Activated naive CD8-positive, alpha-beta T cell treated with anti-CD3 and anti-CD28 coated beads for 36 hours (primary cell): ENCODE data around the gene RALA. TPM values are rescaled to one million over a fixed set of nuclear protein-coding genes. Genes with fewer than 3 reads are reported as not detected.

Experiments used
- DNase-seq: peaks from one replicate; pipeline ENCODE4 v3.0.0; 2021
- H3K27ac Mint-ChIP-seq: one replicate; pipeline ENCODE4 v1.8.0; 2022; ENCODE audit warnings: mild to moderate bottlenecking, moderate library complexity, mixed read lengths
- H3K27me3 Mint-ChIP-seq: one replicate; pipeline ENCODE4 v1.8.0; 2022; ENCODE audit warnings: mild to moderate bottlenecking, mixed read lengths
- H3K36me3 Mint-ChIP-seq: one replicate; pipeline ENCODE4 v1.8.0; 2021; ENCODE audit warnings: mild to moderate bottlenecking, mixed read lengths
- H3K4me1 Mint-ChIP-seq: one replicate; pipeline ENCODE4 v1.8.0; 2021; ENCODE audit warnings: mixed read lengths
- H3K4me3 Mint-ChIP-seq: one replicate; pipeline ENCODE4 v1.8.0; 2022; ENCODE audit warnings: mild to moderate bottlenecking, moderate library complexity, mixed read lengths
- H3K9me3 Mint-ChIP-seq: one replicate; pipeline ENCODE4 v1.8.0; 2022; ENCODE audit warnings: mixed read lengths
- total RNA-seq, 2 experiments: library from RNA; stranded (reverse); gene quantifications; one replicate each; pipeline ENCODE4 v1.2.3, GENCODE V29; 2021

The RALA gene
- 10 to 100 TPM; 38.0 to 40.6 TPM for total RNA-seq

GRCh38 chr7:39623047-39623731, at the start of gene RALA:
TSS of gene RALA (plus strand) at chr7:39623572. CDS start at chr7:39686668, 63,096 bp downstream.
- peak within 1 kb of the TSS; percentile 97 for H3K4me3 Mint-ChIP-seq
- H3K27me3 Mint-ChIP-seq = no peaks in the 10 kb centered on the region
- H3K9me3 Mint-ChIP-seq = no peaks in the 10 kb centered on the region
- H3K36me3 Mint-ChIP-seq = peaks cover 14% of the 10 kb centered on the region
- H3K4me1 Mint-ChIP-seq = peaks cover 44% of the 10 kb centered on the region
- peak within 1 kb of the TSS; percentile 90 for H3K27ac Mint-ChIP-seq
- DNase-seq = peak; percentile 92

- peaks cover 6% of the 10 kb centered on the region for H3K36me3 Mint-ChIP-seq
- H3K27me3 Mint-ChIP-seq = no peaks in the 10 kb centered on the region
Measured at GRCh38 chr7:39574673-39575349, 48.6 kb upstream of the RALA start.

GRCh38 chr7:39577229-39577874, 46.0 kb upstream of the RALA start:
- H3K27me3 Mint-ChIP-seq = no peaks in the 10 kb centered on the region
- no peaks in the 10 kb centered on the region for H3K36me3 Mint-ChIP-seq
- no peaks in the 10 kb centered on the region for H3K9me3 Mint-ChIP-seq
- peaks cover 9% of the 10 kb centered on the region for H3K4me1 Mint-ChIP-seq
- no peak overlapping the region for H3K27ac Mint-ChIP-seq
- no peak overlapping the region for H3K4me3 Mint-ChIP-seq
- DNase-seq = no peak

More at GRCh38 chr7:39574673-39575349, 48.6 kb upstream of the RALA start:
- Mint-ChIP-seq H3K4me1 (peaks cover 3% of the 10 kb centered on the region), H3K4me3 (no peak overlapping the region), H3K9me3 (no peaks in the 10 kb centered on the region), H3K27ac (no peak overlapping the region)
- no peak for DNase-seq

- Mint-ChIP-seq H3K9me3 (no peaks in the 10 kb centered on the region), H3K4me3 (no peak overlapping the region), H3K27me3 (no peaks in the 10 kb centered on the region), H3K27ac (peak overlapping the region; percentile 76), H3K36me3 (no peaks in the 10 kb centered on the region), H3K4me1 (peaks cover 22% of the 10 kb centered on the region)
- DNase-seq = peak; percentile 72
Measured at GRCh38 chr7:39580149-39580874, 43.1 kb upstream of the RALA start.

GRCh38 chr7:39582536-39582935, 40.8 kb upstream of the RALA start:
- no peaks in the 10 kb centered on the region for H3K36me3 Mint-ChIP-seq
- no peaks in the 10 kb centered on the region for H3K9me3 Mint-ChIP-seq
- no peak overlapping the region for H3K4me3 Mint-ChIP-seq
- no peak overlapping the region for H3K27ac Mint-ChIP-seq
- peaks cover 28% of the 10 kb centered on the region for H3K4me1 Mint-ChIP-seq
- no peak for DNase-seq
- H3K27me3 Mint-ChIP-seq = no peaks in the 10 kb centered on the region

GRCh38 chr7:39583539-39583938, 39.8 kb upstream of the RALA start:
- Mint-ChIP-seq H3K27ac (no peak overlapping the region), H3K27me3 (no peaks in the 10 kb centered on the region), H3K4me3 (no peak overlapping the region), H3K4me1 (peaks cover 34% of the 10 kb centered on the region), H3K36me3 (no peaks in the 10 kb centered on the region), H3K9me3 (no peaks in the 10 kb centered on the region)
- DNase-seq = no peak

GRCh38 chr7:39587393-39587792, 36.0 kb upstream of the RALA start:
- no peak overlapping the region for H3K4me3 Mint-ChIP-seq
- DNase-seq = no peak
- H3K4me1 Mint-ChIP-seq = peaks cover 52% of the 10 kb centered on the region
- no peaks in the 10 kb centered on the region for H3K27me3 Mint-ChIP-seq
- no peaks in the 10 kb centered on the region for H3K9me3 Mint-ChIP-seq
- no peaks in the 10 kb centered on the region for H3K36me3 Mint-ChIP-seq
- H3K27ac Mint-ChIP-seq = no peak overlapping the region

- no peak for DNase-seq
- Mint-ChIP-seq H3K9me3 (no peaks in the 10 kb centered on the region), H3K27me3 (no peaks in the 10 kb centered on the region), H3K4me3 (no peak overlapping the region), H3K36me3 (no peaks in the 10 kb centered on the region), H3K27ac (no peak overlapping the region), H3K4me1 (peaks cover 49% of the 10 kb centered on the region)
Measured at GRCh38 chr7:39588416-39588815, 35.0 kb upstream of the RALA start.

- H3K4me1 Mint-ChIP-seq = peaks cover 48% of the 10 kb centered on the region
- H3K4me3 Mint-ChIP-seq = peak overlapping the region; percentile 26
- no peaks in the 10 kb centered on the region for H3K36me3 Mint-ChIP-seq
- H3K9me3 Mint-ChIP-seq = peaks cover 3% of the 10 kb centered on the region
- H3K27ac Mint-ChIP-seq = peak overlapping the region; percentile 81
- DNase-seq = peak; percentile 74
- no peaks in the 10 kb centered on the region for H3K27me3 Mint-ChIP-seq
Measured at GRCh38 chr7:39589323-39590111, 33.9 kb upstream of the RALA start.

GRCh38 chr7:39592586-39592985, 30.8 kb upstream of the RALA start:
- H3K27me3 Mint-ChIP-seq = no peaks in the 10 kb centered on the region
- H3K4me1 Mint-ChIP-seq = peaks cover 42% of the 10 kb centered on the region
- DNase-seq = no peak
- peak overlapping the region; percentile 76 for H3K27ac Mint-ChIP-seq
- peaks cover 3% of the 10 kb centered on the region for H3K9me3 Mint-ChIP-seq
- no peaks in the 10 kb centered on the region for H3K36me3 Mint-ChIP-seq
- peak overlapping the region; percentile 43 for H3K4me3 Mint-ChIP-seq

- Mint-ChIP-seq H3K36me3 (no peaks in the 10 kb centered on the region), H3K9me3 (peaks cover 3% of the 10 kb centered on the region), H3K27ac (no peak overlapping the region), H3K27me3 (no peaks in the 10 kb centered on the region), H3K4me3 (no peak overlapping the region), H3K4me1 (peaks cover 28% of the 10 kb centered on the region)
- DNase-seq = no peak
Measured at GRCh38 chr7:39594988-39595620, 28.3 kb upstream of the RALA start.

- no peaks in the 10 kb centered on the region for H3K27me3 Mint-ChIP-seq
- DNase-seq = no peak
- H3K9me3 Mint-ChIP-seq = peaks cover 3% of the 10 kb centered on the region
- peaks cover 33% of the 10 kb centered on the region for H3K4me1 Mint-ChIP-seq
- no peak overlapping the region for H3K4me3 Mint-ChIP-seq
- H3K36me3 Mint-ChIP-seq = no peaks in the 10 kb centered on the region
- no peak overlapping the region for H3K27ac Mint-ChIP-seq
Measured at GRCh38 chr7:39602351-39602750, 21.0 kb upstream of the RALA start.

- peak overlapping the region; percentile 6 for H3K27ac Mint-ChIP-seq
- no peak for DNase-seq
- H3K9me3 Mint-ChIP-seq = peaks cover 3% of the 10 kb centered on the region
- H3K27me3 Mint-ChIP-seq = no peaks in the 10 kb centered on the region
- H3K4me3 Mint-ChIP-seq = no peak overlapping the region
- H3K4me1 Mint-ChIP-seq = peaks cover 41% of the 10 kb centered on the region
- no peaks in the 10 kb centered on the region for H3K36me3 Mint-ChIP-seq
Measured at GRCh38 chr7:39603924-39604323, 19.4 kb upstream of the RALA start.

- DNase-seq = no peak
- Mint-ChIP-seq H3K4me1 (peaks cover 49% of the 10 kb centered on the region), H3K9me3 (peaks cover 3% of the 10 kb centered on the region), H3K27me3 (peaks cover 4% of the 10 kb centered on the region), H3K27ac (peak overlapping the region; percentile 42), H3K4me3 (no peak overlapping the region), H3K36me3 (no peaks in the 10 kb centered on the region)
Measured at GRCh38 chr7:39605087-39605486, 18.3 kb upstream of the RALA start.
